ENCODE data around the gene LYRM4. TPM values are rescaled to one million over a fixed set of nuclear protein-coding genes. Genes with fewer than 3 reads are reported as not detected.
A peak's percentile ranks its signal among the peaks of the same experiment; 100 is the strongest.
"Not testable (repeated sequence)": the region's sequence is repeated elsewhere in the genome, so short reads cannot be mapped to it uniquely, and the experiment has no call there.

LYRM4 gene
- total RNA-seq, 3 donors from 2014 or later = 49.2 to 50.6 (median 50.0) TPM

DNA sequence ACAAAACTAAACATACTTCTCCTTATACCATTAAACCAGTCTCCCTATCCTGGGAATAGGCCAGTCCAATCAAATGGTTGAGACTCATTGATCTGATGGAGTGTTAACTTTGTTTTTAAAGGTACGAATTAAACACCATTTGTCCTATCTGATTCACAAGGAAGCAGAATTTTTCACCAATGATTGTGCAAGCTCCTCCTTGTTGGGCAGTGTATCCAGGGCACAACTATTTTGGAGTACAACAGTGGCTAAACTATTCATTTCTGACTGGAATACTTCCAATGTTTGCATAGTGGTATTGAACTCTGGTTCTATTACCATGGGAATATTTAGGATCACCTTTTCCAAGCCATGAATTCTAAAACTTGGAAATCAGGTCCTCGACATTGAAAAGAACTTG is 181.1 kb downstream of the LYRM4 start:
- peaks cover 2% of the 10 kb centered on the region for H3K36me3 Mint-ChIP-seq (ENCODE audit: insufficient read depth)
- H3K4me3 Mint-ChIP-seq = no peak overlapping the region
- no peaks in the 10 kb centered on the region for H3K9me3 Mint-ChIP-seq
- DNase-seq (no peak), ATAC-seq (no peak)
- peaks cover 3% of the 10 kb centered on the region for H3K4me1 Mint-ChIP-seq (ENCODE audit: low read depth)
- peaks cover 35% of the 10 kb centered on the region for H3K27me3 Mint-ChIP-seq (ENCODE audit: low read depth)

DNA sequence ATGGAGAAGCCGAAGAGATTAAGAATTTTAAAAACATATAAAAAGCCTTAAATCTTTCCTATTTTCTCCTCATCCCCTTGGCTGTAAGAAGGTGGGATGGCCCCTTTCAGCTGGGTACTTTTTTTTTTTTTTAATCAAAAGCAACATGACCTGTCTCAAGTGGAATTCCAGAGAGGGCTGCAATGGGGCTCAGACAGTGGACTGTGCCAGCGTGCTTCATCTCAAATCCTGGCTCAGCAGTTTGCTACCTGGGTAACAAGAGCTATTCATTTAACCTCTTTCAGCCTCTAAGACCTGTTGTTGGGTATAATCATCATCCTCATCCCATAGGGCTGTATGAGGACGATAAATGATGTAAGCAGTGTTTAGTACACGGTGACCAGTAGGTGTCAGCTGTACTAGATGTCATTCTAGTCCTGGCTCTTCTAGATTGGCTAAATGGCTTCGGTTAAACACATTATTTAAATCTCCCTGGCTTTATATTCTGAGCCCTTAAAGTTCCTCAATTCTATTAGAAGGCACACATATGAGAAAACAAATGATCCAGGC is 182.6 kb downstream of the LYRM4 start:
- no peak for ATAC-seq
- no peaks in the 10 kb centered on the region for H3K9me3 Mint-ChIP-seq
- H3K27me3 Mint-ChIP-seq (ENCODE audit: low read depth) = peaks cover 26% of the 10 kb centered on the region
- peaks cover 2% of the 10 kb centered on the region for H3K36me3 Mint-ChIP-seq (ENCODE audit: insufficient read depth)
- no peak for DNase-seq
- no peak overlapping the region for H3K4me3 Mint-ChIP-seq
- no peaks in the 10 kb centered on the region for H3K4me1 Mint-ChIP-seq (ENCODE audit: low read depth)

DNA sequence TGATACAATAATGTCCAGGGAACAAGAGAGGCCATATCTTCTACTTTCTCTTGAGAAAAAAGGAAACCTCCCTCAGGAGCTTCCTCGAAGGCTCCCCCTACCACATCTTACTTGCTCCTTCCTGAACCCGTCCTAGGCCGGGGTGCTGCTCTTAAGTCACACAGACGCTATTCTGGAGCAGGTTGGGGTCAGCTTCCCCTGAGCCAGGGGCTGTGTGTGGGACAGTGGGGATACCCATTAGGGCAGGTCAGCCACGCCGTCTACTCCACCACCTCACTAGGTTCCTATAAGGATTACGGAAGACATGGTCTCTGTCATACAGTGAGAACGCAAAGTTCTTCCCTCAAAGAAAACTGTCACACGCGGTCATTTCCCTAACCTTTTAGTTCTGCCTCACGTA is 183.8 kb downstream of the LYRM4 start:
- peaks cover 13% of the 10 kb centered on the region for H3K27me3 Mint-ChIP-seq (ENCODE audit: low read depth)

DNA sequence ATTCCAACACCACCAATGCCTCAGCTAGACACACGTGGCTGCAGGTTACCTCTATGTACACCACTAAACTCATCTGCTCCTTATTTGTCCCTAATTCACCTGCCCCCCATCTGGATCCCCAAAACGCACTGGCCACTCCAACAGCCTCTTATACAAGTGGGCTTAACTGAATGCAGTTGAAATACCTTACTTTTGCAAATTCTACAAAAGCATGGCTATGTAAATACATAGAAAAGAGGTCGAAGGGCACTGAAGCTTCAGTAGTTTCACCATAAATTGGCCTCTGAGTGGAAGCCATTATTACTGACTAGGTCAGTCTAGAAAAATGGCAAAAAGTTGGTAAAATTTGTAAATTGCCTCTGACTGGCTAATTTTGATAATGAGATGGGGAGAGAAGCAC is 186.8 kb downstream of the LYRM4 start:
- DNase-seq (no peak), ATAC-seq (no peak)
- H3K4me3 Mint-ChIP-seq = no peak overlapping the region
- peaks cover 2% of the 10 kb centered on the region for H3K36me3 Mint-ChIP-seq (ENCODE audit: insufficient read depth)
- H3K4me1 Mint-ChIP-seq (ENCODE audit: low read depth) = peaks cover 2% of the 10 kb centered on the region
- H3K9me3 Mint-ChIP-seq = no peaks in the 10 kb centered on the region
- peaks cover 9% of the 10 kb centered on the region for H3K27me3 Mint-ChIP-seq (ENCODE audit: low read depth)

More for the DNA sequence above, 183.8 kb downstream of the LYRM4 start:
- Mint-ChIP-seq H3K9me3 (no peaks in the 10 kb centered on the region), H3K4me1 (ENCODE audit: low read depth) (peaks cover 2% of the 10 kb centered on the region), H3K36me3 (ENCODE audit: insufficient read depth) (peaks cover 2% of the 10 kb centered on the region), H3K4me3 (no peak overlapping the region)
- no peak for ATAC-seq
- DNase-seq = no peak

DNA sequence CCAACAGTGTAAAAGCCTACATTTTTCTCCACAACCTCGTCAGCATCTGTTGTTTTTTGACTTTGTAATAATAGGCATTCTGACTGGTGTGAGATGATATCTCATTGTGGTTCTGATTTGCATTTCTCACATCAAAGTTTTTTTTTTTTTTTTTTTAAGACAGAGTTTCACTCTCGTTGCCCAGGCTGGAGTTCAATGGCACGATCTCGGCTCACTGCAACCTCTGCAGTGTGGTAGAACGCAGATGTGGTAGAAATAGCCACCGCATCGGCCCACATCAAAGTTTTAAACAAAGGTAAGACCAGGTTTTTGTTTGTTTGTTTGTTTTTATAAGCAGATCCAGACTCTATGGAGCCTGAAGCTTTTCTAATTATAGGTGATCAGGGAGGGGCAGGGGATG is 188.3 kb downstream of the LYRM4 start:
- ATAC-seq (peak; percentile 37 to 41), DNase-seq (no peak)
- Mint-ChIP-seq H3K9me3 (peaks cover under 1% of the 10 kb centered on the region), H3K36me3 (ENCODE audit: insufficient read depth) (peaks cover 2% of the 10 kb centered on the region), H3K27me3 (ENCODE audit: low read depth) (peaks cover 9% of the 10 kb centered on the region), H3K4me1 (ENCODE audit: low read depth) (peaks cover 2% of the 10 kb centered on the region), H3K4me3 (no peak overlapping the region)

DNA sequence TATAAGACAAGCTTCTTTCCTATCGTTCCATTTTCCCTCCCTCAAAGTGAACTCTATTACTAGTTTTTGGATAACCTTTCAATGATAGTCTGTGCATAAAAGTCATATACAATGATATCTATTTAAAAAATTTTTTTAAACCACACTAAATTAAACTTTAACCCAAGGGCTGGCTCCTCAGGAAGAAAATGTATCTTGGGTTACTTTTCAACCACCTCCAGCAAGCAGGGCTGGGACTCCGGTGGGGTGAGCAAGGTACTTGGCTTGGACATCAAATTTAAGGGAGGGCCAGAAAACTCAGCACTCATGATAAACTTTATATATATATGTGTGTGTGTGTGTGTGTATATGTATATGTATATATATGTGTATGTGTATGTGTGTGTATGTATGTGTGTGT is 189.5 kb downstream of the LYRM4 start:
- Mint-ChIP-seq H3K27me3 (ENCODE audit: low read depth) (peaks cover 6% of the 10 kb centered on the region), H3K9me3 (peaks cover 5% of the 10 kb centered on the region), H3K36me3 (ENCODE audit: insufficient read depth) (no peaks in the 10 kb centered on the region), H3K4me3 (no peak overlapping the region), H3K4me1 (ENCODE audit: low read depth) (peaks cover 2% of the 10 kb centered on the region)
- DNase-seq (no peak), ATAC-seq (no peak)

DNA sequence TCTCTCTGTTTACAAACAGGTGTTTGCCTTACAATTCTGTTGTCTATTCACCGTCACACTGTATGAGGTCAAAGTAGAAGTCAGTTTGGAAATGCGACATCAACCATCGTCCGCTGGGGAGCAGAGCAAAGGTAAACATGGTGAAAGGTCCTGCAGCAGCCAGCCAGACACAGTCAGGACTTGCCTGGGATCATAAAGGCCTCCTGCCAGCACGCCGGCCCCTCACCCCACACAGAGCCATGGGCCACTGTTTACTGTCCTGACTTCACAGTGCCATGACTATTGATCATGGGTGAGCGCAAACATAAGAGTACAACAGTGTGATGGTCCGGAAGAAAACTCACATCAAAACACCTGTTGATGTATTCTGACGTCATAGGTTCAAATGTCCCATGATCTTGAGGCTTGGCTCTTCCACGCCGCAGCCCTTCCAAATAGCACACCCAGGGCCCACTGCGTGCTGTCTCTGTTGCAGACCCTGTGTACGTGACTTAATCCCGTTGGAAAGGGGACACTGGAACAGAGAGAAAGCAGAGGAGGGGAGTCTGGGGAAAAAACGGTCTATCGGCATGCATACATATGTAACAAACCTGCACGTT is 192.5 kb downstream of the LYRM4 start:
- H3K36me3 Mint-ChIP-seq (ENCODE audit: insufficient read depth) = no peaks in the 10 kb centered on the region

DNA sequence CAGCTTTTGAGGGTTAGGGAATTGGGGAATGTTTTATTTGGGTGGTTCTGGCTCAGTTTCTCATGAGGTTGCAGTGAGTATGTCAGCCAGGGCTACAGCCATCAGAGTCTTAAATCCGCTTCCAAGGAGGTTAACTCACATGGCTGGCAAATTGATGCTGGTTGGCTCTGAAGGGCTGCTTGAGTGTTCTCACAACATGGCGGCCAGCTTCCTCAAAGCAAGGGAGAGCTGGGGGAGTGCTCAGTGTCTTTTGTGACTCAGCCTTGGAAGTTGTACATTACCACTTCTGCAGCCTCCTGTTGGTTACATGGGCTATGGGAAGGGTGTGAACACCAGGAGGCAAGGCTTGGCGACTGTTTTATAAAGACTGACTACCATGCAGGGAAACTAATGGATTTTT is 193.4 kb downstream of the LYRM4 start:
- DNase-seq (no peak), ATAC-seq (no peak)
- Mint-ChIP-seq H3K27me3 (ENCODE audit: low read depth) (no peaks in the 10 kb centered on the region), H3K4me3 (no peak overlapping the region), H3K36me3 (ENCODE audit: insufficient read depth) (no peaks in the 10 kb centered on the region), H3K9me3 (peaks cover 5% of the 10 kb centered on the region), H3K4me1 (ENCODE audit: low read depth) (no peaks in the 10 kb centered on the region)

More for the DNA sequence above, 192.5 kb downstream of the LYRM4 start:
- H3K4me3 Mint-ChIP-seq = no peak overlapping the region
- peaks cover 5% of the 10 kb centered on the region for H3K9me3 Mint-ChIP-seq
- H3K4me1 Mint-ChIP-seq (ENCODE audit: low read depth) = peaks cover 2% of the 10 kb centered on the region
- H3K27me3 Mint-ChIP-seq (ENCODE audit: low read depth) = no peaks in the 10 kb centered on the region
- no peak for ATAC-seq
- DNase-seq = no peak

DNA sequence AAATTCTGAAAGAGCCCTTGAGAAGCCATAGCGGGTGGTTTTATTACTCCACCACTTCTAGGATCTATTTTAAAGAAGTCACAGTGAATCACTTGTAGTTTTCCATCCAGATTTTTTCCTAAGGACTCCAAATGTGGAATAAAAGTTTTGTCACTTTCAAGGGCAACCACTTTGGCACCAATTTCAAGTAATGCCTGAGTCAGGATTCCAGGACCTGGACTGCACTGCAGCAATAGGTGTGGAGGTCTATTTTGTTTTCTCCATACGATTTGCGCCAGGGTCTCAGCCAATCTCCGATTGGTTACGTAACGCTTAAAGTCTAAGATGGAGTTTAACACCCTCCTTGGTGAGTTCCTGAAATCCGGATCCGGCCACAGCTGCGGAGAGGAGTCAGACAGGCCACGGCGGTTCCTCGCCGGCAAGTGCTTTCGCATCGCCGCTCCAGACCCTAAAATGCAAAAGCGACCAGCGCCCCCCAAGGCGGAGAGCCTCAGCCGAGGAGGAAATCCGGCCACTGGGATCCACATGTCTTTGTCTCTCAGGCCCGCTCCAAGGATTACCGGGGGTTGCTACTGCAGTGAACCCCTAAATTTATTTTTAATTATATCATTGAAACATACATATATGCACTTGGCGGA is 194.2 kb downstream of the LYRM4 start:
- ATAC-seq = no peak
- H3K4me1 Mint-ChIP-seq (ENCODE audit: low read depth) = no peaks in the 10 kb centered on the region
- no peaks in the 10 kb centered on the region for H3K36me3 Mint-ChIP-seq (ENCODE audit: insufficient read depth)
- no peak overlapping the region for H3K4me3 Mint-ChIP-seq
- peaks cover 5% of the 10 kb centered on the region for H3K9me3 Mint-ChIP-seq
- no peaks in the 10 kb centered on the region for H3K27me3 Mint-ChIP-seq (ENCODE audit: low read depth)
- no peak for DNase-seq

DNA sequence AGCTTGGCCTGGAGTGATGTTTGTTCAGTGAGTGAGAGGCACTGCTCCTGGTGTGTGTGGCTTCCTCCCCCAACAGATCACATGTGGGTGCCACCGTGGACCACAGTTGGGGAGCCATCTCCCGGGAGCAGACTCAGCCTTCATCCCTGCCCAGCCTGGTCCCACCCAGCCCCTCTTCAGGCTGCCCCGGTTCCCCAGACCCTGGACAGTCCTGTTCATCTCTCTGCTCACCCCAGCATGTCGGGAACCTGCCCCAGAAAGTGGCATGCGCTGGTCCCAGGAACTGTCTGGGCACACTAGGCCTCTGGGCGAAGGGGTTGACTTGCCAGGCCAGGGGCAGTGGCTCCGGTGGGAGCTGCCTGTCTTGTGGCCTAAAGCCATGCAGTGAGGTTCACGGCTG is 197.1 kb downstream of the LYRM4 start:
- ATAC-seq (no peak), DNase-seq (no peak)
- no peaks in the 10 kb centered on the region for H3K36me3 Mint-ChIP-seq (ENCODE audit: insufficient read depth)

DNA sequence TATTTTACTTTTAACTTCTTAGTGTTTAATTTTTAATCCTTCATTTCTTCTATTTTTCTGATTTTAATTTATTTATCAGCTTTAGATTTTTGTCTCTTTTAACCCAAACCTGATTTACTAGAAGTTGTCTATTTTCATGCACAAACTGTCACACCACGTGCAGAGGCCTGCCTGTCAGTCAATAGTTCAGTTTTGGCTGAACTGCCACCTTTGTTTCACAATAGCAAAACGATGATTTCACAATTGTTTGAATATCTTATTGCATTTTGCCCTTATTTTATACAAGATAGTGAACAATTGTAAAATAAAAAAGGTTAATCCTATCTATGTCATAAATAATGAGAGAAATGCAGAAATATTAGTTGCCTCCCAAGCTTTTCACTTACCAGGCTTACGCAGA is 199.6 kb downstream of the LYRM4 start:
- no peak overlapping the region for H3K4me3 Mint-ChIP-seq
- H3K27me3 Mint-ChIP-seq (ENCODE audit: low read depth) = no peaks in the 10 kb centered on the region
- no peaks in the 10 kb centered on the region for H3K4me1 Mint-ChIP-seq (ENCODE audit: low read depth)
- ATAC-seq (no peak), DNase-seq (no peak)
- no peaks in the 10 kb centered on the region for H3K9me3 Mint-ChIP-seq
- H3K36me3 Mint-ChIP-seq (ENCODE audit: insufficient read depth) = no peaks in the 10 kb centered on the region

More for the DNA sequence above, 197.1 kb downstream of the LYRM4 start:
- H3K27me3 Mint-ChIP-seq (ENCODE audit: low read depth) = no peaks in the 10 kb centered on the region
- H3K9me3 Mint-ChIP-seq = peaks cover 5% of the 10 kb centered on the region
- H3K4me1 Mint-ChIP-seq (ENCODE audit: low read depth) = no peaks in the 10 kb centered on the region
- no peak overlapping the region for H3K4me3 Mint-ChIP-seq

DNA sequence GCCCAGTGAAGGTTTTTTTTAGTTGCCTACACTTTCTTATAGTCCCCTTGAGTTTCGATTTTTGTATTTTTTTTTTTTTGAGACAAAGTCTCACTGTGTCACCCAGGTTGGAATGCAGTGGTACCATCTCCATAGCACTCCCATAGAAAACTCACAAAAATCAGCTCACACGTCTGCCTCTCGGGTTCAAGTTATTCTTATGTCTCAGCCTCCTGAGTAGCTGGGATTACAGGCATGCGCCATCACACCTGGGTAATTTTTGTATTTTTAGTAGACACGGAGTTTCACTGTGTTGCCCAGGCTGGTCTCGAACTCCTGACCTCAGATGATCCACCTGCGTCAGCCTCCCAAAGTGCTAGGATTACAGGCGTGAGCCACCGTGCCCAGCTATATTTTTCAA is 200.3 kb downstream of the LYRM4 start:
- H3K4me3 Mint-ChIP-seq; ATAC-seq; H3K27me3 Mint-ChIP-seq (ENCODE audit: low read depth); H3K9me3 Mint-ChIP-seq; DNase-seq; H3K4me1 Mint-ChIP-seq (ENCODE audit: low read depth); H3K36me3 Mint-ChIP-seq (ENCODE audit: insufficient read depth): not testable (repeated sequence)

DNA sequence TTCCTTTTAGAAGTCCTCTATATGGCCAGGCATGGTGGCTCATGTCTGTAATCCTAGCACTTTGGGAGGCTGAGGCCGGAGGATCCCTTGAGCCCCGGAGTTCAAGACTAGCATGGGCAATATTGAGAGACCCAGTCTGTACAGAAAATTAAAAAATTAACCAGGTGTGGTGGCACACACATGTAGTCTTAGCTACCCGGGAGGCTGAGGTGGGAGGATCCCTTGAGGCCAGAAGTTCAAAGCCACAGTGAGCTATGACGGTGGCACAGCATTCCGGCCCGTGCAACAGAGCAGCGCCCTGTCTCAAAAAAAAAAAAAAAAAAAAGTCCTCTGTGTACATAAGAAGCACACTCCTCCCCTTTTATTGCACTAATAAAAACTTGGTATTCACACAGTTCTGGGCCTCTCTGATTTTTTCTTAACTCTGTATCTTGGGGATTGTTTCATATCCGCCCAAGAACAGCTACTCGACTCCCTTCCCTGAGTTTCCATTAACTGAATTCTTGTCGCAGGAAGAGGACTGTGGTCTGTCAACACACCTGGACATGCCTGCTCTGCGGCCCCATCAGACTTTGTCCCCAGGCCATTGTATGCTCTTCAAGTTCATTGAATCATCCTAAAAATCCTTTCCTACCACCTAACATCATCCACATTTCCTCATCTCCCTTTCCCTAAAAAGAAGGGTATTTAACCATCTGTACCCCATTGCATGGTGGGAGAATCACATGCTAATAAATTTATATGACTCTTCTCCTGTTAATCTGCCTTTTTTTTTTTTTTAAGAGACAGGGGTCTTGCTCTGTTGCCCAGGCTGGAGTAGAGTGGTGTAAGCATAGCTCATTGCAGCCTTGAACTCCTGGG is 201.5 kb downstream of the LYRM4 start:
- no peaks in the 10 kb centered on the region for H3K27me3 Mint-ChIP-seq (ENCODE audit: low read depth)
- no peaks in the 10 kb centered on the region for H3K36me3 Mint-ChIP-seq (ENCODE audit: insufficient read depth)
- no peak for DNase-seq
- no peaks in the 10 kb centered on the region for H3K4me1 Mint-ChIP-seq (ENCODE audit: low read depth)
- no peak overlapping the region for H3K4me3 Mint-ChIP-seq
- no peak for ATAC-seq
- H3K9me3 Mint-ChIP-seq = no peaks in the 10 kb centered on the region
